ENCODE measurements around the gene USP31. TPM values are rescaled to one million over a fixed set of nuclear protein-coding genes. Genes with fewer than 3 reads are reported as not detected.

Gene USP31
- total and polyA plus RNA-seq, 2 of the 13 experiments (the other 11 are each of a cell fraction or from before 2014, with no cell fraction given), result 22.5 to 23.3 TPM

DNA sequence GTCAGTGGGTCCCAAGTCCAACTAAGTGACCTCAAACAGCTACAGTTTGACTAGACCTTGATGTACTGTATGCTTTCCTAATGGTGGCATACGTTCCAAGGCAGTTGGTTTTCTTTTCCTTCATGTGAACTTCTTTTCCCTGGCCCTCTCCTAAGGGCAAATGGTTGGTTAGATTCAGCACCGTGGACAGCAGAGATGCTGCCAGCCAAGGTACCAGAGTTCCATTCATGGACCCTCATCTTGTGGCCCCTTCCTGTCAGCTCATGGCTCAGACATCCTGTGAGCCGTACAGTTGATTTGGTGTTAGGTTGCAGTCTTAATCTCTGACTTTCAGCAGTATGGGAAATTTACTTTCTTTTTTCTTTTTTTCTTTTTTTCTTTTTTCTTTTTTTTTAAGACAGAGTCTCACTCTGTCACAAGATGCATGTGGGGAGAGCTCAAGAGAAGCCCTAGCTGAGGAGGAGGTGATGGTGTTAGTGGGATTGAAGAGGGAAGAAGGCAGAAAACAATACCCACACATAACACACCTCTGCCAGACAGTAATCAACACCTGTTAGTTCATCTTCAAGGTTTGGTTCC lies 122.4 kb downstream of the USP31 start (continued):
- TF ChIP-seq, protein P1, sequence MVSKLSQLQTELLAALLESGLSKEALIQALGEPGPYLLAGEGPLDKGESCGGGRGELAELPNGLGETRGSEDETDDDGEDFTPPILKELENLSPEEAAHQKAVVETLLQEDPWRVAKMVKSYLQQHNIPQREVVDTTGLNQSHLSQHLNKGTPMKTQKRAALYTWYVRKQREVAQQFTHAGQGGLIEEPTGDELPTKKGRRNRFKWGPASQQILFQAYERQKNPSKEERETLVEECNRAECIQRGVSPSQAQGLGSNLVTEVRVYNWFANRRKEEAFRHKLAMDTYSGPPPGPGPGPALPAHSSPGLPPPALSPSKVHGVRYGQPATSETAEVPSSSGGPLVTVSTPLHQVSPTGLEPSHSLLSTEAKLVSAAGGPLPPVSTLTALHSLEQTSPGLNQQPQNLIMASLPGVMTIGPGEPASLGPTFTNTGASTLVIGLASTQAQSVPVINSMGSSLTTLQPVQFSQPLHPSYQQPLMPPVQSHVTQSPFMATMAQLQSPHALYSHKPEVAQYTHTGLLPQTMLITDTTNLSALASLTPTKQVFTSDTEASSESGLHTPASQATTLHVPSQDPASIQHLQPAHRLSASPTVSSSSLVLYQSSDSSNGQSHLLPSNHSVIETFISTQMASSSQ (IDR thresholded peaks at IDR 0.05; ENCODE audit: low read depth), result no peak
- TF ChIP-seq, protein P1 (CRISPR knock-in tag; IDR thresholded peaks at IDR 0.05; ENCODE audit: borderline replicate concordance), result no peak
- TF ChIP-seq ZNF616 (CRISPR knock-in tag; IDR thresholded peaks at IDR 0.05; ENCODE audit: low read depth) (no peak), ZNF484 (CRISPR knock-in tag; IDR thresholded peaks at IDR 0.05; ENCODE audit: borderline replicate concordance, low read depth) (no peak; the same call in 1 of the 2 replicates), GRHL1 (CRISPR knock-in tag; conservative IDR thresholded peaks at IDR 0.05) (no peak), NFKBIZ (CRISPR knock-in tag; IDR thresholded peaks at IDR 0.05) (peak; percentile 71; the same call in 1 of the 2 replicates), NFE2 (CRISPR knock-in tag; IDR thresholded peaks at IDR 0.05) (no peak), BRD4 (CRISPR knock-in tag; IDR thresholded peaks at IDR 0.05) (no peak), SAFB2 (CRISPR knock-in tag; IDR thresholded peaks at IDR 0.05; ENCODE audit: borderline replicate concordance, low read depth) (no peak), ZKSCAN1 (IDR thresholded peaks at IDR 0.05; ENCODE audit: low read length) (no peak), RBAK (CRISPR knock-in tag; IDR thresholded peaks at IDR 0.05) (no peak), TFDP1 (CRISPR knock-in tag; IDR thresholded peaks at IDR 0.05; ENCODE audit: borderline replicate concordance) (peak; percentile 24; the same call in 1 of the 2 replicates), ZNF282 (IDR thresholded peaks at IDR 0.05; ENCODE audit: partially characterized antibody) (no peak)
- TF ChIP-seq, protein P2, sequence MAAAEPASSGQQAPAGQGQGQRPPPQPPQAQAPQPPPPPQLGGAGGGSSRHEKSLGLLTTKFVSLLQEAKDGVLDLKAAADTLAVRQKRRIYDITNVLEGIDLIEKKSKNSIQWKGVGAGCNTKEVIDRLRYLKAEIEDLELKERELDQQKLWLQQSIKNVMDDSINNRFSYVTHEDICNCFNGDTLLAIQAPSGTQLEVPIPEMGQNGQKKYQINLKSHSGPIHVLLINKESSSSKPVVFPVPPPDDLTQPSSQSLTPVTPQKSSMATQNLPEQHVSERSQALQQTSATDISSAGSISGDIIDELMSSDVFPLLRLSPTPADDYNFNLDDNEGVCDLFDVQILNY (CRISPR knock-in tag; conservative IDR thresholded peaks at IDR 0.05), result no peak
- TF ChIP-seq, protein P3, sequence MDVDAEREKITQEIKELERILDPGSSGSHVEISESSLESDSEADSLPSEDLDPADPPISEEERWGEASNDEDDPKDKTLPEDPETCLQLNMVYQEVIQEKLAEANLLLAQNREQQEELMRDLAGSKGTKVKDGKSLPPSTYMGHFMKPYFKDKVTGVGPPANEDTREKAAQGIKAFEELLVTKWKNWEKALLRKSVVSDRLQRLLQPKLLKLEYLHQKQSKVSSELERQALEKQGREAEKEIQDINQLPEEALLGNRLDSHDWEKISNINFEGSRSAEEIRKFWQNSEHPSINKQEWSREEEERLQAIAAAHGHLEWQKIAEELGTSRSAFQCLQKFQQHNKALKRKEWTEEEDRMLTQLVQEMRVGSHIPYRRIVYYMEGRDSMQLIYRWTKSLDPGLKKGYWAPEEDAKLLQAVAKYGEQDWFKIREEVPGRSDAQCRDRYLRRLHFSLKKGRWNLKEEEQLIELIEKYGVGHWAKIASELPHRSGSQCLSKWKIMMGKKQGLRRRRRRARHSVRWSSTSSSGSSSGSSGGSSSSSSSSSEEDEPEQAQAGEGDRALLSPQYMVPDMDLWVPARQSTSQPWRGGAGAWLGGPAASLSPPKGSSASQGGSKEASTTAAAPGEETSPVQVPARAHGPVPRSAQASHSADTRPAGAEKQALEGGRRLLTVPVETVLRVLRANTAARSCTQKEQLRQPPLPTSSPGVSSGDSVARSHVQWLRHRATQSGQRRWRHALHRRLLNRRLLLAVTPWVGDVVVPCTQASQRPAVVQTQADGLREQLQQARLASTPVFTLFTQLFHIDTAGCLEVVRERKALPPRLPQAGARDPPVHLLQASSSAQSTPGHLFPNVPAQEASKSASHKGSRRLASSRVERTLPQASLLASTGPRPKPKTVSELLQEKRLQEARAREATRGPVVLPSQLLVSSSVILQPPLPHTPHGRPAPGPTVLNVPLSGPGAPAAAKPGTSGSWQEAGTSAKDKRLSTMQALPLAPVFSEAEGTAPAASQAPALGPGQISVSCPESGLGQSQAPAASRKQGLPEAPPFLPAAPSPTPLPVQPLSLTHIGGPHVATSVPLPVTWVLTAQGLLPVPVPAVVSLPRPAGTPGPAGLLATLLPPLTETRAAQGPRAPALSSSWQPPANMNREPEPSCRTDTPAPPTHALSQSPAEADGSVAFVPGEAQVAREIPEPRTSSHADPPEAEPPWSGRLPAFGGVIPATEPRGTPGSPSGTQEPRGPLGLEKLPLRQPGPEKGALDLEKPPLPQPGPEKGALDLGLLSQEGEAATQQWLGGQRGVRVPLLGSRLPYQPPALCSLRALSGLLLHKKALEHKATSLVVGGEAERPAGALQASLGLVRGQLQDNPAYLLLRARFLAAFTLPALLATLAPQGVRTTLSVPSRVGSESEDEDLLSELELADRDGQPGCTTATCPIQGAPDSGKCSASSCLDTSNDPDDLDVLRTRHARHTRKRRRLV (CRISPR knock-in tag; IDR thresholded peaks at IDR 0.05), result no peak

Data from HepG2 (cell line).